Bronchial epithelial cell (primary cell): ENCODE data around the gene WNT3A. TPM values are rescaled to one million over a fixed set of nuclear protein-coding genes. Genes with fewer than 3 reads are reported as not detected.
A peak's percentile ranks its signal among the peaks of the same experiment; 100 is the strongest.

ENCODE experiments used
- DNase-seq: peaks from one replicate; pipeline ENCODE4 v3.0.0-alpha.2; 2010; ENCODE audit warnings: low read depth
- FAIRE-seq: peaks from 2 replicates; lab custom pipeline; 2011; peaks lifted over from hg19 to GRCh38; lab: Jason Lieb, UNC
- H3K27me3 ChIP-seq: 2 replicates; pipeline ENCODE4 v1.5.1; 2011; ENCODE audit warnings: low read length; ENCODE audit not compliant: control insufficient read depth, insufficient read depth
- H3K36me3 ChIP-seq: 2 replicates; pipeline ENCODE4 v1.5.1; 2011; ENCODE audit warnings: low read length; ENCODE audit not compliant: control insufficient read depth, insufficient read depth
- H3K4me3 ChIP-seq: 2 replicates; pipeline ENCODE4 v1.5.1; 2011; ENCODE audit warnings: mild to moderate bottlenecking, low read depth, low read length, control low read depth
- CTCF ChIP-seq: IDR thresholded peaks from 2 replicates; pipeline ENCODE4 v1.5.1; 2011; ENCODE audit warnings: mild to moderate bottlenecking, moderate library complexity, low read length, control low read depth, inconsistent platforms; ENCODE audit not compliant: insufficient read depth, severe bottlenecking
- total RNA-seq: library from RNA; depleted of rRNA; stranded (reverse); fragments of >200 nt; gene quantifications from 2 replicates; pipeline ENCODE4 v1.2.1, GENCODE V29; 2014

Gene WNT3A
- total RNA-seq, 1 donor from 2014 or later, result not detected

GRCh38 chr1:228097333-228098081 is 90.7 kb downstream of the WNT3A start:
- H3K4me3 ChIP-seq, result no peak overlapping the region
- H3K27me3 ChIP-seq, result no peaks in the 10 kb centered on the region
- TF ChIP-seq CTCF, result no peak
- DNase-seq, result no peak
- no peak for FAIRE-seq
- H3K36me3 ChIP-seq, result peaks cover 20% of the 10 kb centered on the region

DNA sequence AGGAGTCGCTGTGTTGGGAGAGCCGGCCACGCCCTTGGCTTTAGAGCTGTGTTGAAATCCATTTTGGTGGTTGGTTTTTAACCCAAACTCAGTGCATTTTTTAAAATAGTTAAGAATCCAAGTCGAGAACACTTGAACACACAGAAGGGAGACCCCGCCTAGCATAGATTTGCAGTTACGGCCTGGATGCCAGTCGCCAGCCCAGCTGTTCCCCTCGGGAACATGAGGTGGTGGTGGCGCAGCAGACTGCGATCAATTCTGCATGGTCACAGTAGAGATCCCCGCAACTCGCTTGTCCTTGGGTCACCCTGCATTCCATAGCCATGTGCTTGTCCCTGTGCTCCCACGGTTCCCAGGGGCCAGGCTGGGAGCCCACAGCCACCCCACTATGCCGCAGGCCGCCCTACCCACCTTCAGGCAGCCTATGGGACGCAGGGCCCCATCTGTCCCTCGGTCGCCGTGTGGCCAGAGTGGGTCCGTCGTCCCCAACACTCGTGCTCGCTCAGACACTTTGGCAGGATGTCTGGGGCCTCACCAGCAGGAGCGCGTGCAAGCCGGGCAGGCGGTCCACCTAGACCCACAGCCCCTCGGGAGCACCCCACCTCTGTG is 91.6 kb downstream of the WNT3A start:
- DNase-seq, result no peak

DNA sequence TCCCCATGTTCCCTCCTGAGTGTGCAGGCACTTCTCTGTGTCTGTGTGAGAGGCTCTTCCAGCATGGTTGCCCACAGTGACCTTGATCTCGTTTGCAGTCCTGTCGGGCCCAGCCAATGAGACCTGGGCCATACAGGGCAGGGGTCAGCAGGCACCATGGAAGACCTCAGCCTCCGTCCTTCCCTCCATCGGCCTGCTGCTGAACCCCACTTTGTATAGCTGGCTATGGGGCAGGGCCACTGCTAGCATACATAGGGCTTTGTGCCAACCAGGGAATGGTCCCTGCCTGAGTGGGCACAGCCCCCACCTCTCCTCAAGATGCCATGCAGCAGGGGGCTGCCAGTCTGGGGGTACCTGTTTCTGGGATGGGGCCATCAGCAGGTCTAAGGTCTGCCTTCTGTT is 92.5 kb downstream of the WNT3A start:
- no peak for DNase-seq
- Histone ChIP-seq H3K4me3 (no peak overlapping the region), H3K36me3 (peaks cover 18% of the 10 kb centered on the region), H3K27me3 (no peaks in the 10 kb centered on the region)
- no peak for TF ChIP-seq CTCF
- FAIRE-seq, result no peak

More for the DNA sequence above, 91.6 kb downstream of the WNT3A start:
- peaks cover 18% of the 10 kb centered on the region for H3K36me3 ChIP-seq
- H3K4me3 ChIP-seq, result no peak overlapping the region
- TF ChIP-seq CTCF, result no peak
- H3K27me3 ChIP-seq, result no peaks in the 10 kb centered on the region
- FAIRE-seq, result no peak

GRCh38 chr1:228100822-228101613 is 94.2 kb downstream of the WNT3A start:
- FAIRE-seq, result no peak
- no peak for TF ChIP-seq CTCF

GRCh38 chr1:228101614-228101993 is 94.8 kb downstream of the WNT3A start:
- no peak for TF ChIP-seq CTCF
- Histone ChIP-seq H3K4me3 (peak overlapping the region; percentile 90), H3K36me3 (peaks cover 17% of the 10 kb centered on the region), H3K27me3 (no peaks in the 10 kb centered on the region)
- DNase-seq, result no peak
- no peak for FAIRE-seq

More at GRCh38 chr1:228100822-228101613, 94.2 kb downstream of the WNT3A start:
- no peak overlapping the region for H3K4me3 ChIP-seq
- DNase-seq, result no peak
- H3K27me3 ChIP-seq, result no peaks in the 10 kb centered on the region
- H3K36me3 ChIP-seq, result peaks cover 18% of the 10 kb centered on the region
